ENCODE results near the gene AGGF1. TPM values are rescaled to one million over a fixed set of nuclear protein-coding genes. Genes with fewer than 3 reads are reported as not detected.

AGGF1 gene
- total RNA-seq, 1 experiment from 2014 or later, result 23.2 TPM

DNA sequence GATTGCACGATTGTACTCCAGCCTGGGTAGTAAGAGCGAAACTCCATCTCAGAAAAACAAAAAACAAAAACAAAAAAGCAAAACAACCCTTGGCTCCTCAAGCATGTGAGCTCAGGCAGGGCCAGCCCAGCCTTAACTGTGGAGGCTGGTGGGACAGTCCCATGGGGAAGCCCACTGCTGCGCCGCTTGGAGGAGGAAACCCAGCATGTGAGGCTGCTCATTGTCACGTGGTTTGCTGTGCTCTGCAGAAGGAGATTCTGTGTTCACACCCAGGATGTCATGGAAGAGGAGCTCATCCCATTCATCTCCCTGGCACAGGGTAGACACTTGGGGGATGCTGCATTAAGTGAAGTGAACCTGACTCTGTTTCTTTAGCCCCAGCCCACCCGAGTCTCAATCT is 52.9 kb downstream of the AGGF1 start:
- DNase-seq (ENCODE audit: low spot score), result no peak
- TF ChIP-seq SOX15 (CRISPR knock-in tag; IDR thresholded peaks at IDR 0.05), result no peak
- no peak for TF ChIP-seq E2F5 (CRISPR knock-in tag; IDR thresholded peaks at IDR 0.05)
- no peak for TF ChIP-seq ZNF121 (CRISPR knock-in tag; IDR thresholded peaks at IDR 0.05)
- no peak for TF ChIP-seq ETV6 (CRISPR knock-in tag; IDR thresholded peaks at IDR 0.05)
- no peak for TF ChIP-seq NR2C2 (CRISPR knock-in tag; IDR thresholded peaks at IDR 0.05)
- no peak for TF ChIP-seq ZNF425 (CRISPR knock-in tag; conservative IDR thresholded peaks at IDR 0.05)
- TF ChIP-seq, protein P1, sequence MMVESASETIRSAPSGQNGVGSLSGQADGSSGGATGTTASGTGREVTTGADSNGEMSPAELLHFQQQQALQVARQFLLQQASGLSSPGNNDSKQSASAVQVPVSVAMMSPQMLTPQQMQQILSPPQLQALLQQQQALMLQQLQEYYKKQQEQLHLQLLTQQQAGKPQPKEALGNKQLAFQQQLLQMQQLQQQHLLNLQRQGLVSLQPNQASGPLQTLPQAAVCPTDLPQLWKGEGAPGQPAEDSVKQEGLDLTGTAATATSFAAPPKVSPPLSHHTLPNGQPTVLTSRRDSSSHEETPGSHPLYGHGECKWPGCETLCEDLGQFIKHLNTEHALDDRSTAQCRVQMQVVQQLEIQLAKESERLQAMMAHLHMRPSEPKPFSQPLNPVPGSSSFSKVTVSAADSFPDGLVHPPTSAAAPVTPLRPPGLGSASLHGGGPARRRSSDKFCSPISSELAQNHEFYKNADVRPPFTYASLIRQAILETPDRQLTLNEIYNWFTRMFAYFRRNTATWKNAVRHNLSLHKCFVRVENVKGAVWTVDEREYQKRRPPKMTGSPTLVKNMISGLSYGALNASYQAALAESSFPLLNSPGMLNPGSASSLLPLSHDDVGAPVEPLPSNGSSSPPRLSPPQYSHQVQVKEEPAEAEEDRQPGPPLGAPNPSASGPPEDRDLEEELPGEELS (CRISPR knock-in tag; IDR thresholded peaks at IDR 0.05), result no peak
- TF ChIP-seq HMGXB4 (CRISPR knock-in tag; IDR thresholded peaks at IDR 0.05), result no peak
- TF ChIP-seq, protein P2, sequence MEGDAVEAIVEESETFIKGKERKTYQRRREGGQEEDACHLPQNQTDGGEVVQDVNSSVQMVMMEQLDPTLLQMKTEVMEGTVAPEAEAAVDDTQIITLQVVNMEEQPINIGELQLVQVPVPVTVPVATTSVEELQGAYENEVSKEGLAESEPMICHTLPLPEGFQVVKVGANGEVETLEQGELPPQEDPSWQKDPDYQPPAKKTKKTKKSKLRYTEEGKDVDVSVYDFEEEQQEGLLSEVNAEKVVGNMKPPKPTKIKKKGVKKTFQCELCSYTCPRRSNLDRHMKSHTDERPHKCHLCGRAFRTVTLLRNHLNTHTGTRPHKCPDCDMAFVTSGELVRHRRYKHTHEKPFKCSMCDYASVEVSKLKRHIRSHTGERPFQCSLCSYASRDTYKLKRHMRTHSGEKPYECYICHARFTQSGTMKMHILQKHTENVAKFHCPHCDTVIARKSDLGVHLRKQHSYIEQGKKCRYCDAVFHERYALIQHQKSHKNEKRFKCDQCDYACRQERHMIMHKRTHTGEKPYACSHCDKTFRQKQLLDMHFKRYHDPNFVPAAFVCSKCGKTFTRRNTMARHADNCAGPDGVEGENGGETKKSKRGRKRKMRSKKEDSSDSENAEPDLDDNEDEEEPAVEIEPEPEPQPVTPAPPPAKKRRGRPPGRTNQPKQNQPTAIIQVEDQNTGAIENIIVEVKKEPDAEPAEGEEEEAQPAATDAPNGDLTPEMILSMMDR (IDR thresholded peaks at IDR 0.05), result no peak
- no peak for TF ChIP-seq KAT7 (CRISPR knock-in tag; IDR thresholded peaks at IDR 0.05; ENCODE audit: borderline replicate concordance)
- no peak for TF ChIP-seq NR1H2 (CRISPR knock-in tag; IDR thresholded peaks at IDR 0.05)
- TF ChIP-seq, protein P3, sequence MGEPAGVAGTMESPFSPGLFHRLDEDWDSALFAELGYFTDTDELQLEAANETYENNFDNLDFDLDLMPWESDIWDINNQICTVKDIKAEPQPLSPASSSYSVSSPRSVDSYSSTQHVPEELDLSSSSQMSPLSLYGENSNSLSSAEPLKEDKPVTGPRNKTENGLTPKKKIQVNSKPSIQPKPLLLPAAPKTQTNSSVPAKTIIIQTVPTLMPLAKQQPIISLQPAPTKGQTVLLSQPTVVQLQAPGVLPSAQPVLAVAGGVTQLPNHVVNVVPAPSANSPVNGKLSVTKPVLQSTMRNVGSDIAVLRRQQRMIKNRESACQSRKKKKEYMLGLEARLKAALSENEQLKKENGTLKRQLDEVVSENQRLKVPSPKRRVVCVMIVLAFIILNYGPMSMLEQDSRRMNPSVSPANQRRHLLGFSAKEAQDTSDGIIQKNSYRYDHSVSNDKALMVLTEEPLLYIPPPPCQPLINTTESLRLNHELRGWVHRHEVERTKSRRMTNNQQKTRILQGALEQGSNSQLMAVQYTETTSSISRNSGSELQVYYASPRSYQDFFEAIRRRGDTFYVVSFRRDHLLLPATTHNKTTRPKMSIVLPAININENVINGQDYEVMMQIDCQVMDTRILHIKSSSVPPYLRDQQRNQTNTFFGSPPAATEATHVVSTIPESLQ (CRISPR knock-in tag; IDR thresholded peaks at IDR 0.05), result no peak
- CTCF ChIA-PET, result no interaction called here
- ATAC-seq, result no peak
- no peak overlapping the region for H3K4me3 Mint-ChIP-seq
- H3K27ac Mint-ChIP-seq, result no peak overlapping the region
- H3K4me1 Mint-ChIP-seq, result peaks cover 30% of the 10 kb centered on the region
- H3K9me3 Mint-ChIP-seq, result peaks cover 5% of the 10 kb centered on the region
- peaks cover 10% of the 10 kb centered on the region for H3K36me3 Mint-ChIP-seq
- H3K27me3 Mint-ChIP-seq (ENCODE audit: low read depth), result 0 out of 2 replicates have a peak, but pooled peaks cover 1% of the 10 kb centered on the region
- POLR2A ChIA-PET, result no interaction called here

DNA sequence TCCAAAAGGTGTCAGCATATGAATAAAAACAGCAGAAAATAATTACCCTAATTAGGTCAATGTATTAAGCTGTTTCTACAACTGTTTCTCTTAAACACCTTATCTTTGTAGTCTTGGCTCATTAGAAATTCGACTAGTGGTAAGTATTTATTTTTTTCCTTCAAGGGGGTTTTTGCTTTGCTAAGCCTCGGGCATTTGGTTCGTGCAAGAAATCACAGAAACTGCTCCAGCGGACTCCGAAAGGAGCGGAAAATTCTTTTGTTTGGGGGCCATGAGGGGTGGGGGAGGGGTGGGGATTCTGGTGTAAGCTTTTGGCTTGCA is 56.1 kb downstream of the AGGF1 start:
- CTCF ChIA-PET, result interaction anchor here (0.7 to 4.1 kb wide), 4 partner anchors 9 to 405 kb away, joined by 3 to 42 read pairs (median 3); no protein-coding TSS in a partner anchor
- H3K4me3 Mint-ChIP-seq, result peak overlapping the region; percentile 98
- peaks cover 23% of the 10 kb centered on the region for H3K36me3 Mint-ChIP-seq
- no peak for ATAC-seq
- POLR2A ChIA-PET, result interaction anchor here (0.6 to 2.0 kb wide), 5 partner anchors 9 to 279 kb away, joined by 3 to 9 read pairs (median 4); partner anchors contain the start of gene AGGF1
- H3K27ac Mint-ChIP-seq, result peak overlapping the region; percentile 100
- DNase-seq (ENCODE audit: low spot score), result no peak
- H3K27me3 Mint-ChIP-seq (ENCODE audit: low read depth), result no peaks in the 10 kb centered on the region
- peaks cover 32% of the 10 kb centered on the region for H3K4me1 Mint-ChIP-seq
- H3K9me3 Mint-ChIP-seq, result peaks cover 18% of the 10 kb centered on the region
- TF ChIP-seq MYBL2 (CRISPR knock-in tag; IDR thresholded peaks at IDR 0.05), result no peak
- no peak for TF ChIP-seq ESRRA (CRISPR knock-in tag; IDR thresholded peaks at IDR 0.05; ENCODE audit: borderline replicate concordance)
- TF ChIP-seq NFYB (CRISPR knock-in tag; conservative IDR thresholded peaks at IDR 0.05; ENCODE audit: low read depth), result no peak
- TF ChIP-seq, protein P4, sequence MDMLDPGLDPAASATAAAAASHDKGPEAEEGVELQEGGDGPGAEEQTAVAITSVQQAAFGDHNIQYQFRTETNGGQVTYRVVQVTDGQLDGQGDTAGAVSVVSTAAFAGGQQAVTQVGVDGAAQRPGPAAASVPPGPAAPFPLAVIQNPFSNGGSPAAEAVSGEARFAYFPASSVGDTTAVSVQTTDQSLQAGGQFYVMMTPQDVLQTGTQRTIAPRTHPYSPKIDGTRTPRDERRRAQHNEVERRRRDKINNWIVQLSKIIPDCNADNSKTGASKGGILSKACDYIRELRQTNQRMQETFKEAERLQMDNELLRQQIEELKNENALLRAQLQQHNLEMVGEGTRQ (CRISPR knock-in tag; IDR thresholded peaks at IDR 0.05), result no peak
- TF ChIP-seq ZBTB43 (CRISPR knock-in tag; IDR thresholded peaks at IDR 0.05), result no peak
- TF ChIP-seq, protein P5, sequence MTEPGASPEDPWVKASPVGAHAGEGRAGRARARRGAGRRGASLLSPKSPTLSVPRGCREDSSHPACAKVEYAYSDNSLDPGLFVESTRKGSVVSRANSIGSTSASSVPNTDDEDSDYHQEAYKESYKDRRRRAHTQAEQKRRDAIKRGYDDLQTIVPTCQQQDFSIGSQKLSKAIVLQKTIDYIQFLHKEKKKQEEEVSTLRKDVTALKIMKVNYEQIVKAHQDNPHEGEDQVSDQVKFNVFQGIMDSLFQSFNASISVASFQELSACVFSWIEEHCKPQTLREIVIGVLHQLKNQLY (CRISPR knock-in tag; IDR thresholded peaks at IDR 0.05), result no peak
- no peak for TF ChIP-seq ETV6 (CRISPR knock-in tag; IDR thresholded peaks at IDR 0.05)
- TF ChIP-seq ZNF219 (CRISPR knock-in tag; IDR thresholded peaks at IDR 0.05; ENCODE audit: borderline replicate concordance), result no peak
- no peak for TF ChIP-seq OVOL2 (CRISPR knock-in tag; IDR thresholded peaks at IDR 0.05; ENCODE audit: borderline replicate concordance)
- no peak for TF ChIP-seq ZNF423 (CRISPR knock-in tag; IDR thresholded peaks at IDR 0.05)
- no peak for TF ChIP-seq SOX15 (CRISPR knock-in tag; IDR thresholded peaks at IDR 0.05)
